ENCODE results near the gene FCHO2.
"Not testable (repeated sequence)": the region's sequence is repeated elsewhere in the genome, so short reads cannot be mapped to it uniquely, and the experiment has no call there.

FCHO2 gene

GRCh38 chr5:72955143-72955767 is 586 bp upstream of the FCHO2 start:
- no peak for DNase-seq (ENCODE audit: low spot score)

DNA sequence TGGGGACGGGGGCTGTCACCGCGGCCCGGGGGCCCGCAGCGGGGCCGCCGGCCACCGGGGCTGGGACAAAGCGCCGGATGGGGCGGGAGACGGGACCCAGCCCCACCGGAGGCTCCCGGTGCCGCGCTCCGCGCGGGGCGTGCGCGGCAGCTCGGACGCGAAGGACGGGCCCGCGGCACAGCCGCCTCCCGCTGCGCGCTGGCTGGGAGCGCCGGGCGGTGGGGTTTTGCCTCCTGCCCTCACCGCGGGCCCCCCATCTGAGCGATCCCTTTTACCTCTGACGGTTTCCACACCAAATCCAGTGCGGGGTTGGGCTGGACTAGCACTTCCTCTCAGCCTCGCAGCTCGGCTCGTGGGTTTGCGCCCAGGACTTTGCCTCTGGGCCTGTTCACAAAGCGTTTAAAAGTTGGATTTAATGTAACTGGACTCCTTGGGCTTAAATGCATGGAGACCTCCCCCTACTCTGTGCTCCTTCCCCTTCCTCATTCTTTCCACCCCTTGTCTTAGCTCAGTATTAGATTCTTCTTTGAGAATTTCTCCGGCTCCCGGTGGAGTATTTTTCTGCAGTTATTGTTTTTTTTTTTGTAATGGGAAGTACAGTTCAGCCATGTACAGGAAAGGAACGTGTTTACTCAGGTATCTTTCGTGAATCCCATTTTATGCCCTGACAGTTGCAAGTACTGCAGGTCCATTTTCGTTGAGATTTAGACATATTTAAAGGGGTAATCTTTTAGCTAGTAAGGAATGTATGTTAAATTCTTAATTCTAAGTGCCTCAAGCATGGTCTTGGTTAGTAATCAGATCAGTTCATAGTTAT is 691 bp downstream of the FCHO2 start:
- DNase-seq (ENCODE audit: low spot score) = peak; percentile 60

DNA sequence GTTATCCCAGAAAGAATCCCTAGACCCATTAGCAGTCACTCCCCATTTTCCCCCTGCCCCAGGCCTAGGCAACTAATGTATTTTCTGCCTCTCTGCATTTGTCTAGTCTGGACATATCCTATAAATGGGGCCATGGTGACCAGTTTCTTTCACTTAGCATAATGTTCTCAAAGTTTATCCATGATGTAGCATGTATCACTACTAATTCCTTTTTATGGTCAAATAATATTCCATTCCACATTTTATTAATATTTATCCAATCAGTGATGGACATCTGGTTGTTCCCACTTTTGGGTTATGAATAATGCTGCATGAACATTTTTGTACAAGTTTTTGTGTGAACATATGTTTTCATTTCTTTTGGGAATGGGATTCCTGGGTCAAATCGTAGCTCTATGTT is 1.5 kb downstream of the FCHO2 start:
- DNase-seq (ENCODE audit: low spot score) = no peak

DNA sequence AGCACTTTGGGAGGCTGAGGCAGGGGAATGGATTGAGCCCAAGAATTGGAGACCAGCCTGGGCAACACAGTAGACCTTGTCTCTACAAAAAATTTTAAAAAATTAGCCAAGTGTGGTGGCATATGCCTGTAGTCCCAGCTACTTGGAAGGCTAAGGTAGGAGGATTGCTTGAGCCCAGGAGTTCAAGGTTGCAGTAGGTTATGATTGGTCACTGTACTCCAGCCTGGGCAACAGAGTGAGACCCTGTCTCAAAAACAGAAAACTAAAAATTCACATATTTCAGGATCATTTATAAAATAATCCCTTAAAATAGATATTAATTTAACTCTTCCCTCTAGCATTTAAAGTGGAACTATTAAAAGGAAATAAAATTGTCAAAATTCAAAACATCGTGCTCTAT is 3.4 kb downstream of the FCHO2 start:
- DNase-seq (ENCODE audit: low spot score) = no peak

- not testable (repeated sequence) for DNase-seq (ENCODE audit: low spot score)
Observed at GRCh38 chr5:72974481-72974880, 18.6 kb downstream of the FCHO2 start.

GRCh38 chr5:72976810-72977209 is 21.0 kb downstream of the FCHO2 start:
- not testable (repeated sequence) for DNase-seq (ENCODE audit: low spot score)

GRCh38 chr5:72985719-72986118 is 29.9 kb downstream of the FCHO2 start:
- no peak for DNase-seq (ENCODE audit: low spot score)

- no peak for DNase-seq (ENCODE audit: low spot score)
Observed at GRCh38 chr5:72988769-72989168, 32.9 kb downstream of the FCHO2 start.

GRCh38 chr5:72991394-72991793 is 35.6 kb downstream of the FCHO2 start:
- no peak for DNase-seq (ENCODE audit: low spot score)

- no peak for DNase-seq (ENCODE audit: low spot score)
Observed at GRCh38 chr5:72994578-72994977, 38.7 kb downstream of the FCHO2 start.

- DNase-seq (ENCODE audit: low spot score) = no peak
Observed at GRCh38 chr5:72996632-72997031, 40.8 kb downstream of the FCHO2 start.

DNA sequence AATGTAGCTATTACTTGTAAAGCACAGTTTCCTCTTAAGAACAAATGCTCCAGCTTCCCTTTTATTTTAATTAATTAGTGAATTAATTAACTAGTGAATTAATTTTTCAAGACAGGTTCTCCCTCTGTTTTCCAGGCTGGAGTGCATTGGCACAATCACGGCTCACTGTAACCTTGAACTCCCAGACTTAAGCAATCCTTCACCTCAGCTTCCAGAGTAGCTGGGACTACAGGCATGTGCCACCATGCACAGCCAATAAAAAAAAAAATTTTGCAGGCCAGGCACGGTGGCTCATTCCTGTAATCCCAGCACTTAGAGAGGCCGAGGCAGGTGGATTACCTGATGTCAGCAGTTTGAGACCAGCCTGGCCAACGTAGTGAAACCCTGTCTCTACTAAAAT is 44.1 kb downstream of the FCHO2 start:
- no peak for DNase-seq (ENCODE audit: low spot score)

GRCh38 chr5:73005886-73006285 is 50.0 kb downstream of the FCHO2 start:
- DNase-seq (ENCODE audit: low spot score) = no peak

GRCh38 chr5:73007051-73007450 is 51.2 kb downstream of the FCHO2 start:
- no peak for DNase-seq (ENCODE audit: low spot score)

DNA sequence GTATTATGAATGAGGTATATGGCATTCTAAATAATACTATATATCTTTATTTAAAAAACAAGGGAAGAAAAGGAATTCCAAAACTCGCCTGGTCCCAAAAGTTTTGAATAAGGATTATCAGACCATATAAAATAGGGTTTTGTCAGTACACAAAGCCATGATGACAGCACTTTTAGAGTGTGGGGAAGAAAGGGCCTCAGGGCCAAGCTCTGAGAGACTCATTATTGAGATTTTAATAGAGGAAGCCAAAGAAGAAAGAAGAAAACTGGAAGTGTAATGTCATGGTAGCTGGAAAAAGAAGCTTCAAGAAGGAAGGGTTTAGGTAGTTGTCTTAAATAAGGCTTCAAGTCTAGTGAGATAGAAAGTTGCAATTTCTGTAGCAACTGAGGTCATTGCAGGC is 53.0 kb downstream of the FCHO2 start:
- DNase-seq (ENCODE audit: low spot score) = no peak

GRCh38 chr5:73011612-73012011 is 55.8 kb downstream of the FCHO2 start:
- not testable (repeated sequence) for DNase-seq (ENCODE audit: low spot score)

DNA sequence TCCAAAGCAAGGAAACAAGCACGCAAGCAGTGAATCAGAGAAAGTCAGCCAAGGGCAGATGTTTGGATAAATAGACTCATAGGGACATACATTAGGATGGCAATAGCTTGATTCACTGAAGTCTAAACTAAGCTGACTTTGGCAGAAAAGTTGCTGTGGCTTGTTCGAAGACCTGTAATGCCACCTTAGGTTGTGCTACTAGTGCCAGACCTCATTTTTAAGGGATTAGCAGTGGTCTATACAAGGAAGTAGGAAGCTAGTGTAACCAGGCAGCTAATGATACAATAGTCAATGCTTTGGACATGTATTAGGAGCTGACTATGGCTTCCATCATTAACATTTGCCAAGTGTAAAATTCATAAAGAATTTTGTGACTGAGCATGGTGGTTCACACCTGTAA is 63.1 kb downstream of the FCHO2 start:
- no peak for DNase-seq (ENCODE audit: low spot score)

- no peak for DNase-seq (ENCODE audit: low spot score)
Observed at GRCh38 chr5:73019766-73020165, 63.9 kb downstream of the FCHO2 start.

GRCh38 chr5:73022471-73023169 is 66.8 kb downstream of the FCHO2 start:
- no peak for DNase-seq (ENCODE audit: low spot score)

- DNase-seq (ENCODE audit: low spot score) = not testable (repeated sequence)
Observed at GRCh38 chr5:73024946-73025544, 69.2 kb downstream of the FCHO2 start.

- DNase-seq (ENCODE audit: low spot score) = peak; percentile 9
Observed at GRCh38 chr5:73027361-73027760, 71.5 kb downstream of the FCHO2 start.

DNA sequence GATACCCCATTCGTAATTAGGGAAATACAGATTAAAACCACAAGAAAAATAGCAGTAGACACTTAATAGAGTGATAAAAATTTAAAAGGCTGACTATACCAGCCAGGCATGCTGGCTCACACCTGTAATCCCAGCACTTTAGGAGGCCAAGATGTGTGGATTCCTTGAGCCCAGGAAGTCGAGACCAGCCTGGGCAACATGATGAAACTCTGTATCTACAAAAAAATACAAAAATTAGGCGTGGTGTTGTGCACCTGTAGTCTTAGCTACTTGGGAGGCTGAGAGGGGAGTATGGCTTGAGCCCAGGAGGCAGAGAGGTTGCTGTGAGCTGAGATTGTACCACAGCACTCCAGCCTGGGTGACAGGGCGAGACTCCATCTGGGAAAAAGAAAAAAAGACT is 72.0 kb downstream of the FCHO2 start:
- DNase-seq (ENCODE audit: low spot score) = no peak

All from NAMALWA (cell line).